ENCODE results near the gene SAMMSON. TPM values are rescaled to one million over a fixed set of nuclear protein-coding genes. Genes with fewer than 3 reads are reported as not detected.

The SAMMSON gene
- total and polyA plus RNA-seq, 4 donors, result 0.12 TPM; not detected in 3

GRCh38 chr3:70000028-70000410 lies 486 bp downstream of the SAMMSON start:
- Histone ChIP-seq H3K27ac (ENCODE audit: low read depth in 1 of 2, low read length in 1 of 2) (no peak overlapping the region), H3K4me3 (no peak overlapping the region), H3K9me3 (ENCODE audit: control insufficient read depth in 4 of 4, insufficient read depth in 3 of 4, low read length in 3 of 4) (no peaks in the 10 kb centered on the region), H3K36me3 (ENCODE audit: control insufficient read depth in 4 of 4, insufficient read depth in 4 of 4, low read length in 4 of 4) (no peaks in the 10 kb centered on the region), H3K9ac (ENCODE audit: insufficient read depth in 1 of 2, low read length in 2 of 2) (no peak overlapping the region), H3K27me3 (ENCODE audit: control insufficient read depth in 3 of 3, insufficient read depth in 3 of 3, low read length in 2 of 3) (no peaks in the 10 kb centered on the region), H3K4me1 (ENCODE audit: control insufficient read depth in 5 of 5, insufficient read depth in 5 of 5, low read length in 5 of 5) (peaks cover 0 to 48% (median 3%) of the 10 kb centered on the region in 5 donors)
- ATAC-seq (ENCODE audit: insufficient read depth, low FRiP score) (no peak), DNase-seq (peak in 2 of 3 donors; percentile 22 to 30)
- no peak for TF ChIP-seq CTCF (IDR thresholded peaks at IDR 0.05; ENCODE audit: control extremely low read depth, extremely low read depth)
- WGBS, 2 donors, result 84 to 85% methylated on average over 15 of the region's 15 CpGs

GRCh38 chr3:70000563-70001081 lies 1.1 kb downstream of the SAMMSON start:
- H3K36me3 ChIP-seq (ENCODE audit: control insufficient read depth in 4 of 4, insufficient read depth in 4 of 4, low read length in 4 of 4), result no peaks in the 10 kb centered on the region
- no peak for TF ChIP-seq CTCF (IDR thresholded peaks at IDR 0.05; ENCODE audit: control extremely low read depth, extremely low read depth)
- DNase-seq (peak; percentile 26 to 85 (median 75)), ATAC-seq (ENCODE audit: insufficient read depth, low FRiP score) (no peak)
- no peak overlapping the region for H3K9ac ChIP-seq (ENCODE audit: insufficient read depth in 1 of 2, low read length in 2 of 2)
- H3K27ac ChIP-seq (ENCODE audit: low read depth in 1 of 2, low read length in 1 of 2), result no peak overlapping the region
- WGBS, 2 donors, result 56 to 63% methylated on average over 4 of the region's 4 CpGs
- peaks cover 0 to 48% (median 3%) of the 10 kb centered on the region in 5 donors for H3K4me1 ChIP-seq (ENCODE audit: control insufficient read depth in 5 of 5, insufficient read depth in 5 of 5, low read length in 5 of 5)
- H3K4me3 ChIP-seq, result no peak overlapping the region
- no peaks in the 10 kb centered on the region for H3K27me3 ChIP-seq (ENCODE audit: control insufficient read depth in 3 of 3, insufficient read depth in 3 of 3, low read length in 2 of 3)
- H3K9me3 ChIP-seq (ENCODE audit: control insufficient read depth in 4 of 4, insufficient read depth in 3 of 4, low read length in 3 of 4), result no peaks in the 10 kb centered on the region

GRCh38 chr3:70003119-70003518 lies 3.6 kb downstream of the SAMMSON start:
- Histone ChIP-seq H3K9me3 (ENCODE audit: control insufficient read depth in 4 of 4, insufficient read depth in 3 of 4, low read length in 3 of 4) (peaks cover 0 to 2% (median 0%) of the 10 kb centered on the region in 4 donors), H3K4me3 (no peak overlapping the region), H3K27ac (ENCODE audit: low read depth in 1 of 2, low read length in 1 of 2) (no peak overlapping the region), H3K27me3 (ENCODE audit: control insufficient read depth in 3 of 3, insufficient read depth in 3 of 3, low read length in 2 of 3) (no peaks in the 10 kb centered on the region), H3K36me3 (ENCODE audit: control insufficient read depth in 4 of 4, insufficient read depth in 4 of 4, low read length in 4 of 4) (no peaks in the 10 kb centered on the region), H3K9ac (ENCODE audit: insufficient read depth in 1 of 2, low read length in 2 of 2) (no peak overlapping the region), H3K4me1 (ENCODE audit: control insufficient read depth in 5 of 5, insufficient read depth in 5 of 5, low read length in 5 of 5) (peaks cover 0 to 33% (median 3%) of the 10 kb centered on the region in 5 donors)
- no peak for DNase-seq
- no peak for TF ChIP-seq CTCF (IDR thresholded peaks at IDR 0.05; ENCODE audit: control extremely low read depth, extremely low read depth)
- no peak for ATAC-seq (ENCODE audit: insufficient read depth, low FRiP score)

GRCh38 chr3:70006089-70006488 lies 6.6 kb downstream of the SAMMSON start:
- Histone ChIP-seq H3K27ac (ENCODE audit: low read depth in 1 of 2, low read length in 1 of 2) (no peak overlapping the region), H3K9me3 (ENCODE audit: control insufficient read depth in 4 of 4, insufficient read depth in 3 of 4, low read length in 3 of 4) (peaks cover 0 to 2% (median 0%) of the 10 kb centered on the region in 4 donors), H3K27me3 (ENCODE audit: control insufficient read depth in 3 of 3, insufficient read depth in 3 of 3, low read length in 2 of 3) (no peaks in the 10 kb centered on the region), H3K4me1 (ENCODE audit: control insufficient read depth in 5 of 5, insufficient read depth in 5 of 5, low read length in 5 of 5) (peaks cover 0 to 3% (median 0%) of the 10 kb centered on the region in 5 donors), H3K36me3 (ENCODE audit: control insufficient read depth in 4 of 4, insufficient read depth in 4 of 4, low read length in 4 of 4) (no peaks in the 10 kb centered on the region), H3K9ac (ENCODE audit: insufficient read depth in 1 of 2, low read length in 2 of 2) (no peak overlapping the region), H3K4me3 (no peak overlapping the region)
- no peak for TF ChIP-seq CTCF (IDR thresholded peaks at IDR 0.05; ENCODE audit: control extremely low read depth, extremely low read depth)
- no peak for DNase-seq
- no peak for ATAC-seq (ENCODE audit: insufficient read depth, low FRiP score)
- 36 to 68% methylated on average over 4 of the region's 4 CpGs for WGBS, 2 donors
